ENCODE results near the gene MCM5. TPM values are rescaled to one million over a fixed set of nuclear protein-coding genes. Genes with fewer than 3 reads are reported as not detected.

The MCM5 gene
- total and polyA plus RNA-seq, 2 of the 13 experiments (the other 11 are each of a cell fraction or from before 2014, with no cell fraction given): 40.2 to 93.5 TPM

DNA sequence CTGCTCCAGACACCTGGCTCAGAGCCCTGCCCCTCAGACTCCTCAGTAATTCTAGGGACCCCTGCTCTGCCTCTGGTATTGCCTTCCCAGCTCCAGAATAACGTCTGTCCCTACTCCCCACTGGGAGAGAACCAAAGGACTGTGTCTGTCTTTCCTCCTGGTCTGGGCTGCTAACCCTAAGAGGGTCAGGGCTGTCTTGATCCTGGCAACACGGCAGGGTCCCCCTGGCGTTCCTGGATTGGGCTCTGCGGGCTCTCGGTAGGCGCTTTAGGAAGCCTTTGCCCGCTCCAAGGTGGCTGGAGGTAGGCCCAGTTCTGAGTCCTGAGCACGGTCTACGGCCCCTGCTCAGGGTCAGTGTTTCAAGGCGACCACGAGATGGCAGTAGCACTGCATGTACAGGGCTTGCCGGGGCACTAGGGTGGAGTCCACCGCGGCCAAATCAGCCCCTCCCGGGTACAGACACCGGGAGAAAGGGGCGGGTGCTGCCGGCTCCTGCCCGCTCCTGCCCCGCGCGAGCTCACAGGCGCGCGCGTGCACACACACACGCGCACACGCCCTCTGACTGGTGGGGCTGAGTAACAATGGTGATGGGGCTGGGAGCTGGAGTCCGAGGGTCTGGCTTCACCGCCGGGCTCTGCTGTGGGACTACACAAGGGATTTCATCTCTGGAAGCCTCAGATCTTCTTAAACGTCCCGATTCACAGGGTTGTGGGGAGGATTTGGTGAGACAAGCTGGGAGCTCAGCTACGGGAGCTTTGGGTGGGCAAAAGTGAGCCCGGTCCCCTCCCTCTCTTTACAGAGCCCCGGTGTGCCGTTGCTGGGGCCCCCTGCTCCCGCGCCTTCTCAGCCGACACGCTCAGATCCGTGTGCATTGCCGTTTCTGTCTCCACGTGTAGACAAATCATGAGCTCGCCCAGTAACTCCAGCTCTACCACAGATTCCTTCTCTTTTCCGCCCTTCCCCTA, 49.1 kb upstream of the MCM5 start (continued):
- TF ChIP-seq, protein P1, sequence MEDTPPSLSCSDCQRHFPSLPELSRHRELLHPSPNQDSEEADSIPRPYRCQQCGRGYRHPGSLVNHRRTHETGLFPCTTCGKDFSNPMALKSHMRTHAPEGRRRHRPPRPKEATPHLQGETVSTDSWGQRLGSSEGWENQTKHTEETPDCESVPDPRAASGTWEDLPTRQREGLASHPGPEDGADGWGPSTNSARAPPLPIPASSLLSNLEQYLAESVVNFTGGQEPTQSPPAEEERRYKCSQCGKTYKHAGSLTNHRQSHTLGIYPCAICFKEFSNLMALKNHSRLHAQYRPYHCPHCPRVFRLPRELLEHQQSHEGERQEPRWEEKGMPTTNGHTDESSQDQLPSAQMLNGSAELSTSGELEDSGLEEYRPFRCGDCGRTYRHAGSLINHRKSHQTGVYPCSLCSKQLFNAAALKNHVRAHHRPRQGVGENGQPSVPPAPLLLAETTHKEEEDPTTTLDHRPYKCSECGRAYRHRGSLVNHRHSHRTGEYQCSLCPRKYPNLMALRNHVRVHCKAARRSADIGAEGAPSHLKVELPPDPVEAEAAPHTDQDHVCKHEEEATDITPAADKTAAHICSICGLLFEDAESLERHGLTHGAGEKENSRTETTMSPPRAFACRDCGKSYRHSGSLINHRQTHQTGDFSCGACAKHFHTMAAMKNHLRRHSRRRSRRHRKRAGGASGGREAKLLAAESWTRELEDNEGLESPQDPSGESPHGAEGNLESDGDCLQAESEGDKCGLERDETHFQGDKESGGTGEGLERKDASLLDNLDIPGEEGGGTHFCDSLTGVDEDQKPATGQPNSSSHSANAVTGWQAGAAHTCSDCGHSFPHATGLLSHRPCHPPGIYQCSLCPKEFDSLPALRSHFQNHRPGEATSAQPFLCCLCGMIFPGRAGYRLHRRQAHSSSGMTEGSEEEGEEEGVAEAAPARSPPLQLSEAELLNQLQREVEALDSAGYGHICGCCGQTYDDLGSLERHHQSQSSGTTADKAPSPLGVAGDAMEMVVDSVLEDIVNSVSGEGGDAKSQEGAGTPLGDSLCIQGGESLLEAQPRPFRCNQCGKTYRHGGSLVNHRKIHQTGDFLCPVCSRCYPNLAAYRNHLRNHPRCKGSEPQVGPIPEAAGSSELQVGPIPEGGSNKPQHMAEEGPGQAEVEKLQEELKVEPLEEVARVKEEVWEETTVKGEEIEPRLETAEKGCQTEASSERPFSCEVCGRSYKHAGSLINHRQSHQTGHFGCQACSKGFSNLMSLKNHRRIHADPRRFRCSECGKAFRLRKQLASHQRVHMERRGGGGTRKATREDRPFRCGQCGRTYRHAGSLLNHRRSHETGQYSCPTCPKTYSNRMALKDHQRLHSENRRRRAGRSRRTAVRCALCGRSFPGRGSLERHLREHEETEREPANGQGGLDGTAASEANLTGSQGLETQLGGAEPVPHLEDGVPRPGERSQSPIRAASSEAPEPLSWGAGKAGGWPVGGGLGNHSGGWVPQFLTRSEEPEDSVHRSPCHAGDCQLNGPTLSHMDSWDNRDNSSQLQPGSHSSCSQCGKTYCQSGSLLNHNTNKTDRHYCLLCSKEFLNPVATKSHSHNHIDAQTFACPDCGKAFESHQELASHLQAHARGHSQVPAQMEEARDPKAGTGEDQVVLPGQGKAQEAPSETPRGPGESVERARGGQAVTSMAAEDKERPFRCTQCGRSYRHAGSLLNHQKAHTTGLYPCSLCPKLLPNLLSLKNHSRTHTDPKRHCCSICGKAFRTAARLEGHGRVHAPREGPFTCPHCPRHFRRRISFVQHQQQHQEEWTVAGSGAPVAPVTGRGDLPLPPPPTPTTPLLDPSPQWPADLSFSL (CRISPR knock-in tag; IDR thresholded peaks at IDR 0.05): no peak
- TF ChIP-seq, protein P2, sequence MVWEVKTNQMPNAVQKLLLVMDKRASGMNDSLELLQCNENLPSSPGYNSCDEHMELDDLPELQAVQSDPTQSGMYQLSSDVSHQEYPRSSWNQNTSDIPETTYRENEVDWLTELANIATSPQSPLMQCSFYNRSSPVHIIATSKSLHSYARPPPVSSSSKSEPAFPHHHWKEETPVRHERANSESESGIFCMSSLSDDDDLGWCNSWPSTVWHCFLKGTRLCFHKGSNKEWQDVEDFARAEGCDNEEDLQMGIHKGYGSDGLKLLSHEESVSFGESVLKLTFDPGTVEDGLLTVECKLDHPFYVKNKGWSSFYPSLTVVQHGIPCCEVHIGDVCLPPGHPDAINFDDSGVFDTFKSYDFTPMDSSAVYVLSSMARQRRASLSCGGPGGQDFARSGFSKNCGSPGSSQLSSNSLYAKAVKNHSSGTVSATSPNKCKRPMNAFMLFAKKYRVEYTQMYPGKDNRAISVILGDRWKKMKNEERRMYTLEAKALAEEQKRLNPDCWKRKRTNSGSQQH (CRISPR knock-in tag; IDR thresholded peaks at IDR 0.05; ENCODE audit: low read depth): no peak
- TF ChIP-seq ZNF468 (CRISPR knock-in tag; IDR thresholded peaks at IDR 0.05): no peak
- TF ChIP-seq AGO2 (optimal IDR thresholded peaks at IDR 0.05; ENCODE audit: low read depth, low read length): peak; percentile 85
- TF ChIP-seq, protein P3, sequence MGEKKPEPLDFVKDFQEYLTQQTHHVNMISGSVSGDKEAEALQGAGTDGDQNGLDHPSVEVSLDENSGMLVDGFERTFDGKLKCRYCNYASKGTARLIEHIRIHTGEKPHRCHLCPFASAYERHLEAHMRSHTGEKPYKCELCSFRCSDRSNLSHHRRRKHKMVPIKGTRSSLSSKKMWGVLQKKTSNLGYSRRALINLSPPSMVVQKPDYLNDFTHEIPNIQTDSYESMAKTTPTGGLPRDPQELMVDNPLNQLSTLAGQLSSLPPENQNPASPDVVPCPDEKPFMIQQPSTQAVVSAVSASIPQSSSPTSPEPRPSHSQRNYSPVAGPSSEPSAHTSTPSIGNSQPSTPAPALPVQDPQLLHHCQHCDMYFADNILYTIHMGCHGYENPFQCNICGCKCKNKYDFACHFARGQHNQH (CRISPR knock-in tag; IDR thresholded peaks at IDR 0.05): peak; percentile 61; the same call in 1 of the 2 replicates
- TF ChIP-seq HDAC2 (CRISPR knock-in tag; IDR thresholded peaks at IDR 0.05): peak; percentile 46; the same call in 1 of the 2 replicates
- TF ChIP-seq ZNF564 (CRISPR knock-in tag; IDR thresholded peaks at IDR 0.05): 0 out of 2 replicates have a peak, but pooled peaks have one; percentile 56
- TF ChIP-seq, protein P4, sequence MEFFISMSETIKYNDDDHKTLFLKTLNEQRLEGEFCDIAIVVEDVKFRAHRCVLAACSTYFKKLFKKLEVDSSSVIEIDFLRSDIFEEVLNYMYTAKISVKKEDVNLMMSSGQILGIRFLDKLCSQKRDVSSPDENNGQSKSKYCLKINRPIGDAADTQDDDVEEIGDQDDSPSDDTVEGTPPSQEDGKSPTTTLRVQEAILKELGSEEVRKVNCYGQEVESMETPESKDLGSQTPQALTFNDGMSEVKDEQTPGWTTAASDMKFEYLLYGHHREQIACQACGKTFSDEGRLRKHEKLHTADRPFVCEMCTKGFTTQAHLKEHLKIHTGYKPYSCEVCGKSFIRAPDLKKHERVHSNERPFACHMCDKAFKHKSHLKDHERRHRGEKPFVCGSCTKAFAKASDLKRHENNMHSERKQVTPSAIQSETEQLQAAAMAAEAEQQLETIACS (CRISPR knock-in tag; IDR thresholded peaks at IDR 0.05): peak; percentile 88
- peak; percentile 67 for TF ChIP-seq GABPB1 (CRISPR knock-in tag; IDR thresholded peaks at IDR 0.05)
- no peak for TF ChIP-seq NR2F6 (IDR thresholded peaks at IDR 0.05)
- TF ChIP-seq NR2F6 (CRISPR knock-in tag; IDR thresholded peaks at IDR 0.05): peak; percentile 72
- TF ChIP-seq, protein P5, sequence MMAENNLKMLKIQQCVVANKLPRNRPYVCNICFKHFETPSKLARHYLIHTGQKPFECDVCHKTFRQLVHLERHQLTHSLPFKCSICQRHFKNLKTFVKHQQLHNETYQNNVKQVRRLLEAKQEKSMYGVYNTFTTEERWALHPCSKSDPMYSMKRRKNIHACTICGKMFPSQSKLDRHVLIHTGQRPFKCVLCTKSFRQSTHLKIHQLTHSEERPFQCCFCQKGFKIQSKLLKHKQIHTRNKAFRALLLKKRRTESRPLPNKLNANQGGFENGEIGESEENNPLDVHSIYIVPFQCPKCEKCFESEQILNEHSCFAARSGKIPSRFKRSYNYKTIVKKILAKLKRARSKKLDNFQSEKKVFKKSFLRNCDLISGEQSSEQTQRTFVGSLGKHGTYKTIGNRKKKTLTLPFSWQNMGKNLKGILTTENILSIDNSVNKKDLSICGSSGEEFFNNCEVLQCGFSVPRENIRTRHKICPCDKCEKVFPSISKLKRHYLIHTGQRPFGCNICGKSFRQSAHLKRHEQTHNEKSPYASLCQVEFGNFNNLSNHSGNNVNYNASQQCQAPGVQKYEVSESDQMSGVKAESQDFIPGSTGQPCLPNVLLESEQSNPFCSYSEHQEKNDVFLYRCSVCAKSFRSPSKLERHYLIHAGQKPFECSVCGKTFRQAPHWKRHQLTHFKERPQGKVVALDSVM (CRISPR knock-in tag; IDR thresholded peaks at IDR 0.05): 0 out of 2 replicates have a peak, but pooled peaks have one; percentile 53
- 0 out of 2 replicates have a peak, but pooled peaks have one; percentile 46 for TF ChIP-seq SATB2 (CRISPR knock-in tag; IDR thresholded peaks at IDR 0.05)
- peak; percentile 30; the same call in 1 of the 2 replicates for TF ChIP-seq FOXO1 (CRISPR knock-in tag; IDR thresholded peaks at IDR 0.05)
- peak; percentile 58; the same call in 1 of the 2 replicates for TF ChIP-seq BRD4 (CRISPR knock-in tag; IDR thresholded peaks at IDR 0.05)
- TF ChIP-seq GATAD1 (CRISPR knock-in tag; IDR thresholded peaks at IDR 0.05): peak; percentile 55; the same call in 1 of the 2 replicates

Measured in HepG2 (cell line).